Renal cortical epithelial cell (primary cell): ENCODE measurements around the gene EZR. TPM values are rescaled to one million over a fixed set of nuclear protein-coding genes. Genes with fewer than 3 reads are reported as not detected.

ENCODE experiments used
- DNase-seq: peaks from one replicate; pipeline ENCODE4 v3.0.0-alpha.2; 2011; ENCODE audit warnings: low read depth
- total RNA-seq: library from RNA; depleted of rRNA; stranded (reverse); fragments of >200 nt; gene quantifications from 2 replicates; pipeline ENCODE4 v1.2.3, GENCODE V29; 2014

EZR gene
- total RNA-seq, 1 donor from 2014 or later = 307 TPM

- peak; percentile 38 for DNase-seq
Observed at GRCh38 chr6:158797331-158798310, 21.5 kb downstream of the EZR start.

GRCh38 chr6:158796353-158796752 is 22.8 kb downstream of the EZR start:
- no peak for DNase-seq

- DNase-seq = peak; percentile 49
Observed at GRCh38 chr6:158795516-158795915, 23.7 kb downstream of the EZR start.

- peak; percentile 75 for DNase-seq
Observed at GRCh38 chr6:158793432-158793831, 25.7 kb downstream of the EZR start.

- peak; percentile 35 for DNase-seq
Observed at GRCh38 chr6:158792505-158792904, 26.7 kb downstream of the EZR start.

GRCh38 chr6:158791274-158791855 is 27.8 kb downstream of the EZR start:
- DNase-seq = no peak

- DNase-seq = no peak
Observed at GRCh38 chr6:158789115-158789917, 29.9 kb downstream of the EZR start.

GRCh38 chr6:158787395-158787794 is 31.8 kb downstream of the EZR start:
- DNase-seq = no peak

GRCh38 chr6:158786645-158787304 is 32.4 kb downstream of the EZR start:
- DNase-seq = no peak

GRCh38 chr6:158785036-158785435 is 34.1 kb downstream of the EZR start:
- peak; percentile 57 for DNase-seq

- DNase-seq = peak; percentile 81
Observed at GRCh38 chr6:158784505-158784904, 34.7 kb downstream of the EZR start.

GRCh38 chr6:158783851-158784250 is 35.3 kb downstream of the EZR start:
- no peak for DNase-seq

- DNase-seq = no peak
Observed at GRCh38 chr6:158783167-158783450, 36.1 kb downstream of the EZR start.

- no peak for DNase-seq
Observed at GRCh38 chr6:158782432-158783166, 36.6 kb downstream of the EZR start.

GRCh38 chr6:158781692-158782373 is 37.3 kb downstream of the EZR start:
- no peak for DNase-seq

- no peak for DNase-seq
Observed at GRCh38 chr6:158780988-158781691, 38.0 kb downstream of the EZR start.

GRCh38 chr6:158780246-158780884 is 38.8 kb downstream of the EZR start:
- DNase-seq = no peak

- no peak for DNase-seq
Observed at GRCh38 chr6:158778005-158778527, 41.1 kb downstream of the EZR start.

GRCh38 chr6:158777510-158777909 is 41.7 kb downstream of the EZR start:
- DNase-seq = no peak
